Fibroblast of the aortic adventitia (primary cell): Measurements from ENCODE around the gene STX2. TPM values are rescaled to one million over a fixed set of nuclear protein-coding genes. Genes with fewer than 3 reads are reported as not detected.

ENCODE experiments used
- DNase-seq: peaks from one replicate; pipeline ENCODE4 v3.0.0-alpha.2; 2010; ENCODE audit warnings: low read depth
- H3K4me3 ChIP-seq: 2 replicates; pipeline ENCODE4 v1.5.1; 2011; ENCODE audit warnings: low read depth, mild to moderate bottlenecking, control low read depth, low read length, moderate library complexity
- CTCF ChIP-seq: IDR thresholded peaks from 2 replicates; pipeline ENCODE4 v1.5.1; 2011; ENCODE audit warnings: mild to moderate bottlenecking, low read length, control low read depth, inconsistent platforms; ENCODE audit not compliant: insufficient read depth
- total RNA-seq: library from RNA; depleted of rRNA; stranded (reverse); fragments of >200 nt; gene quantifications from 2 replicates; pipeline ENCODE4 v1.2.3, GENCODE V29; 2012; ENCODE audit warnings: low replicate concordance

The STX2 gene
- total RNA-seq, 1 donor: 48.1 TPM

- peak; percentile 47 for DNase-seq
- H3K4me3 ChIP-seq: no peak overlapping the region
- no peak for TF ChIP-seq CTCF
Observed at GRCh38 chr12:130803702-130804101, 35.3 kb downstream of the STX2 start.

- TF ChIP-seq CTCF: no peak
- H3K4me3 ChIP-seq: no peak overlapping the region
- DNase-seq: no peak
Observed at GRCh38 chr12:130800312-130800711, 38.7 kb downstream of the STX2 start.

- TF ChIP-seq CTCF: no peak
- H3K4me3 ChIP-seq: no peak overlapping the region
- no peak for DNase-seq
Observed at GRCh38 chr12:130799051-130799450, 40.0 kb downstream of the STX2 start.

DNA sequence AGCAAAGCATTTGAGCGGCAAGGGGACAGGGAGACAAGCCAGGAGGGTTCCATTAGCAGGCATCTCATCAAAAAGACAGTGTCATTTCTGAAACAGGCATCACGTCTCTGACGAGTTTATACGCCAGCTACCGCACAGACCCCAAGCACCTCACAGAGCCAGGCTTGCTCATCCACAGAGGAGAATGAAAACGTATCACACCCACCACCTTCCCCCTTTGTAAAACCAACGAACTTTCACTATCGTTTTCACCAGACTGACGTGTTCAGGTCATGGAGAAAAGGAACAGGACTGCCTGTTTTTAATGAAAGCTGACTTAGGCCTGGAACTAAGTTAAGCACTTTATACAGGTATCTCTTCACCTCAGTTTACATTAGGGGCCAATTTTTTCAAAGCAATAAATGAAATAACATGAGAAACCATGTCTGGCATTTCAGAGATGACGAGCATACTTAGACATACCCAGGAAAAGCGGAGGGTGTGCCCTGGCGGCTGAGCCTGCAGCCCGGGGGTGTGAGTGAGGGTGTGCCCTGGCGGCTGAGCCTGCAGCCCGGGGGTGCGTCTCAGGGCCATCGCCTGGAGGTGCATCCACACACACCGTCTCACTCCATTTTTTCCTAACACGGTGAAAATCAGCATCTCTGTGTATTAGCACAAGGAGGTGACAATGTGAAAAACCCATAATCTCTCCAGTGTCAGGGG, 41.9 kb downstream of the STX2 start:
- no peak for DNase-seq
- TF ChIP-seq CTCF: no peak
- no peak overlapping the region for H3K4me3 ChIP-seq

- TF ChIP-seq CTCF: no peak
Observed at GRCh38 chr12:130795906-130796305, 43.1 kb downstream of the STX2 start.

DNA sequence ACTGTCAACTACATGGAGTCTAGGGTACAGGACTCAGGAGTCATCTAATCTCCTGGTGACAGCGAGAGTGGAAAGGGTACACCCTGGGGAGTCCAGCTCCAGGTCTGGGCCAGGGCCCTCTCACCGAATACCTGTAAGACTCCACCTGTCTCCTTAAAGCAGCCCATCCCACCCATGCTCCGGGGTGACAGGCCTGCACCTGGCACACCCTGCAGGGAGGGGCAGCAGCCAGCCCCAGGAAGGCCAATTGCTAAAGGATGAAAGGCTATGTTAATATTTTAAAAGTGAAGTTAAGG, 45.5 kb downstream of the STX2 start:
- no peak overlapping the region for H3K4me3 ChIP-seq
- no peak for DNase-seq
- TF ChIP-seq CTCF: no peak

More at GRCh38 chr12:130795906-130796305, 43.1 kb downstream of the STX2 start:
- no peak for DNase-seq
- H3K4me3 ChIP-seq: no peak overlapping the region
